Measurements from ENCODE around the gene SLC7A5.
"Not testable (repeated sequence)": the region's sequence is repeated elsewhere in the genome, so short reads cannot be mapped to it uniquely, and the experiment has no call there.

SLC7A5 gene

GRCh38 chr16:87789437-87790291, 79.6 kb downstream of the SLC7A5 start:
- no peak for DNase-seq

GRCh38 chr16:87788730-87789436, 80.4 kb downstream of the SLC7A5 start:
- not testable (repeated sequence) for DNase-seq

DNA sequence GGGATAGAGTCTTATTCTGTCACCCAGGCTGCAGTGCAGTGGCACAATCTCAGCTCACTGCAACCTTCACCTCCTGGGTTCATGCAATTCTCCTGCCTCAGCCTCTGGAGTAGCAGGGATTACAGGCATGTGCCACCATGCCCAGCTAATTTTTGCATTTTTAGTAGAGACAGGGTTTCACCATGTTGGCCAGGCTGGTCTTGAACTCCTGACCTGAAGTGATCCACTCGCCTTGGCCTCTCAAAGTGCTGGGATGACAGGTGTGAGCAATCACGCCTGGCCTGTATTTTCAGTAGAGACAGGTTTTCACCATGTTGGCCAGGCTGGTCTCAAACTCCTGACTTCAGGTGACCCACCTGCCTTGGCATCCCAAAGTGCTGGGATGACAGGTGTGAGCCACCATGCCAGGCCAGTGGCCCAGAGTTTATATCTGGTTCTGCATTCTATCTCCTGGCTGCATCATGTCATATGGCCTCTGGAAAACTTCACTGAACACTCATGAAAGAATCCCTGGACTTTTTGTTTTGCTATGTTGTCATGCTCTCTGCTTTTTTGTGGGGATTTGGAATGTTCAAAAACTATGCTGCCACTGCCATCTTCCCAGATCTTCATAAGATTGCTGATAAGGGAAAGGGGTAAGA, 81.7 kb downstream of the SLC7A5 start:
- not testable (repeated sequence) for DNase-seq

GRCh38 chr16:87784812-87785211, 84.5 kb downstream of the SLC7A5 start:
- DNase-seq: no peak

GRCh38 chr16:87782033-87782432, 87.3 kb downstream of the SLC7A5 start:
- DNase-seq: no peak

GRCh38 chr16:87780385-87780989, 88.8 kb downstream of the SLC7A5 start:
- DNase-seq: peak; percentile 35

All from stimulated activated CD4-positive, alpha-beta T cell treated with anti-CD3 and anti-CD28 coated beads, Interleukin-12 subunit alpha, Interleukin-12 subunit beta, amount 100 ng/mL, for 4 hours (primary cell).